ENCODE data around the gene NRAP. TPM values are rescaled to one million over a fixed set of nuclear protein-coding genes. Genes with fewer than 3 reads are reported as not detected.

Gene NRAP
- total and polyA plus RNA-seq, 10 of the 15 experiments (the other 5 are each of a cell fraction or from before 2014, with no cell fraction given): not detected

GRCh38 chr10:113616244-113617074 lies 47.4 kb downstream of the NRAP start:
- Histone ChIP-seq H3K27me3 (replicated peaks in 1 of 2; ENCODE audit: control insufficient read depth in 2 of 2, insufficient read depth in 2 of 2, low read length in 1 of 2) (no peaks in the 10 kb centered on the region; a peak in 4 of 4 replicates), H3K36me3 (ENCODE audit: control insufficient read depth in 2 of 2, insufficient read depth in 2 of 2, low read length in 1 of 2) (no peaks in the 10 kb centered on the region), H2AFZ (ENCODE audit: control insufficient read depth, low read depth, low read length) (no peak overlapping the region), H3K4me3 (no peak overlapping the region), H3K27ac (ENCODE audit: control insufficient read depth, insufficient read depth) (no peak overlapping the region), H3K9me3 (replicated peaks; ENCODE audit: control insufficient read depth, insufficient read depth, low read length) (no peaks in the 10 kb centered on the region), H4K20me1 (ENCODE audit: control insufficient read depth, insufficient read depth) (no peaks in the 10 kb centered on the region), H3K9ac (ENCODE audit: control insufficient read depth, insufficient read depth, low read length) (no peak overlapping the region), H3K79me2 (ENCODE audit: control insufficient read depth, insufficient read depth, low read length) (no peaks in the 10 kb centered on the region), H3K4me1 (ENCODE audit: control insufficient read depth, insufficient read depth, low read length) (no peaks in the 10 kb centered on the region), H3K4me2 (ENCODE audit: control insufficient read depth, insufficient read depth) (no peak overlapping the region)
- no TSS peak for BruUV-seq (replicated peaks)
- intact Hi-C loops (cut with micrococcal nuclease; ENCODE audit: unreplicated experiment) (no loop called here), in situ Hi-C loops (cut with MboI) (no loop called here)
- no peak for ATAC-seq
- ChIA-PET CTCF (interaction anchor here (0.7 to 2.9 kb wide), 3 partner anchors 8 to 86 kb away, joined by 3 to 11 read pairs (median 3); no protein-coding TSS in a partner anchor), SMC1A (ENCODE audit: uncharacterized antibody, unreplicated experiment) (no interaction called here), RAD21 (ENCODE audit: unreplicated experiment) (no interaction called here), POLR2A (no interaction called here)
- DNase-seq (ENCODE audit: low read depth, low spot score): no peak
- WGBS (ENCODE audit: insufficient coverage, insufficient replicate concordance, low lambda C conversion rate, missing lambda C conversion rate): 32% methylated on average over 5 of the region's 5 CpGs
- no peak for FAIRE-seq
- TF ChIP-seq EZH2 (IDR thresholded peaks at IDR 0.05; ENCODE audit: borderline replicate concordance, control insufficient read depth, low read depth, low read length) (no peak), HDAC2 (IDR thresholded peaks at IDR 0.05) (no peak), ESRRA (IDR thresholded peaks at IDR 0.05; ENCODE audit: low read length) (no peak), EGR1 (IDR thresholded peaks at IDR 0.05; ENCODE audit: borderline replicate concordance in 1 of 2, low read depth in 2 of 2, low read length in 2 of 2) (no peak), NR2C2 (IDR thresholded peaks at IDR 0.05; ENCODE audit: borderline replicate concordance, control insufficient read depth, insufficient read length, low read depth) (no peak), PRDM15 (CRISPR knock-in tag; IDR thresholded peaks at IDR 0.05) (no peak), CHD2 (IDR thresholded peaks at IDR 0.05; ENCODE audit: borderline replicate concordance, low read depth, low read length) (no peak), CBX5 (IDR thresholded peaks at IDR 0.05; ENCODE audit: low read depth) (no peak), RAD51 (IDR thresholded peaks at IDR 0.05) (no peak), YBX1 (IDR thresholded peaks at IDR 0.05) (no peak), MLLT1 (IDR thresholded peaks at IDR 0.05) (no peak), ZNF217 (IDR thresholded peaks at IDR 0.05) (no peak), CTCF (IDR thresholded peaks at IDR 0.05 in 2 of 3, conservative IDR thresholded peaks at IDR 0.05 in 1 of 3; ENCODE audit: control insufficient read depth in 2 of 3, extremely low read depth in 1 of 3, insufficient read depth in 1 of 3, low read depth in 3 of 3, low read length in 3 of 3) (peak; percentile 13 to 34 (median 31); a peak in 5 of 6 replicates), KLF5 (IDR thresholded peaks at IDR 0.05; ENCODE audit: partially characterized antibody) (no peak), RAD21 (IDR thresholded peaks at IDR 0.05; ENCODE audit: insufficient read depth, low read depth, low read length) (0 out of 2 replicates have a peak, but pooled peaks have one; percentile 12), RBBP5 (conservative IDR thresholded peaks at IDR 0.05) (no peak), STAT3 (IDR thresholded peaks at IDR 0.05; ENCODE audit: low read depth, low read length) (no peak)

Measured in GM12878 (cell line).